K562 (cell line): Measurements from ENCODE around the gene VPS18. TPM values are rescaled to one million over a fixed set of nuclear protein-coding genes. Genes with fewer than 3 reads are reported as not detected.
A peak's percentile ranks its signal among the peaks of the same experiment; 100 is the strongest.

Experiments used
- AFF4 ChIP-seq: sonication (generic); formaldehyde crosslinking; IDR thresholded peaks from 2 replicates; pipeline ENCODE4 v1.8.0; 2023; ENCODE audit warnings: mild to moderate bottlenecking, missing genetic modification reagents
- C11orf30 ChIP-seq: fragments of 450-650 bp; IDR thresholded peaks from 2 replicates; pipeline ENCODE4 v1.6.1; 2016; ENCODE audit warnings: low read depth, mild to moderate bottlenecking
- CC2D1A ChIP-seq: fragments of 450-650 bp; IDR thresholded peaks from 2 replicates; pipeline ENCODE4 v1.6.1; 2017; ENCODE audit warnings: mild to moderate bottlenecking
- CREB1 ChIP-seq, 2 experiments: sonication (generic) in 1 of 2; formaldehyde crosslinking in 1 of 2; IDR thresholded peaks; 2 replicates each; pipeline versions ENCODE4 v1.6.1 to v1.8.0; 2012 to 2022; ENCODE audit warnings: inconsistent platforms in 1 of 2, mild to moderate bottlenecking in 1 of 2, missing genetic modification reagents in 1 of 2, moderate library complexity in 1 of 2
- DACH1 ChIP-seq: fragments of 450-650 bp; IDR thresholded peaks from 2 replicates; pipeline ENCODE4 v1.6.1; 2018; ENCODE audit not compliant: partially characterized antibody
- ELF4 ChIP-seq: fragments of 450-650 bp; formaldehyde crosslinking; IDR thresholded peaks from 2 replicates; pipeline ENCODE4 v1.4.0; 2022; ENCODE audit warnings: missing genetic modification characterization
- GMEB1 ChIP-seq: fragments of 250-450 bp; sonication (Bioruptor Pico); IDR thresholded peaks from 2 replicates; pipeline ENCODE4 v1.4.0; 2020; ENCODE audit warnings: mild to moderate bottlenecking
- HEY1 ChIP-seq: fragments of 250-450 bp; sonication (Bioruptor Pico); IDR thresholded peaks from 2 replicates; pipeline ENCODE4 v1.5.0; 2020; ENCODE audit warnings: mild to moderate bottlenecking, moderate library complexity, borderline replicate concordance
- MITF ChIP-seq: IDR thresholded peaks from 2 replicates; pipeline ENCODE4 v1.6.1; 2014; ENCODE audit warnings: antibody characterized with exemption
- OTX1 ChIP-seq: fragments of 450-650 bp; formaldehyde crosslinking; IDR thresholded peaks from 2 replicates; pipeline ENCODE4 v1.4.0; 2022; ENCODE audit warnings: mild to moderate bottlenecking
- SNAPC5 ChIP-seq: fragments of 250-450 bp; sonication (Bioruptor Pico); IDR thresholded peaks from 2 replicates; pipeline ENCODE4 v1.8.0; 2021; ENCODE audit warnings: moderate library complexity, mild to moderate bottlenecking, inconsistent platforms
- TFAP4 ChIP-seq: sonication (generic); formaldehyde crosslinking; IDR thresholded peaks from 2 replicates; pipeline ENCODE4 v1.8.0; 2022; ENCODE audit warnings: missing genetic modification reagents, mild to moderate bottlenecking, moderate library complexity, borderline replicate concordance
- ZNF280B ChIP-seq: fragments of 250-450 bp; sonication (Bioruptor Pico); IDR thresholded peaks from 2 replicates; pipeline ENCODE4 v1.5.1; 2021; ENCODE audit warnings: mild to moderate bottlenecking
- polyA plus RNA-seq, 8 experiments: library from polyadenylated mRNA; depleted of rRNA in 4 of 8; stranded (reverse) in 5 of 8; unstranded in 3 of 8; fragments of >200 nt; fragmentation: Nextera tagmentation in 2 of 8; fragmentation: Illumina TruSeq in 1 of 8; extraction: Ambion mirVana in 2 of 8; extraction: Trizol in 1 of 8; gene quantifications; 2 replicates each; pipeline versions ENCODE4 v1.2.1 to v1.2.3, GENCODE V29; 2011 to 2014; ENCODE audit warnings: inconsistent platforms in 1 of 8, missing spikeins in 1 of 8
- total RNA-seq, 7 experiments: library from RNA; depleted of rRNA in 6 of 7; stranded (reverse); fragments of >200 nt in 6 of 7; fragmentation: Illumina TruSeq in 2 of 7; extraction: Trizol in 2 of 7; gene quantifications; 2 replicates each; pipeline versions ENCODE4 v1.2.1 to v1.2.3, GENCODE V29; 2011 to 2021; ENCODE audit warnings: low replicate concordance in 1 of 7

VPS18 gene
- total and polyA plus RNA-seq, 9 of the 15 experiments (the other 6 are each of a cell fraction or from before 2014, with no cell fraction given) = 0.73 to 19.9 (median 8.5) TPM

- TF ChIP-seq CREB1 (IDR thresholded peaks at IDR 0.05) = peak; percentile 96
- peak; percentile 96 for TF ChIP-seq CREB1 (CRISPR knock-in tag; IDR thresholded peaks at IDR 0.05)
- TF ChIP-seq OTX1 (CRISPR knock-in tag) = 0 out of 2 replicates have a peak, but pooled peaks have one; percentile 32
- TF ChIP-seq ELF4 = no peak
- TF ChIP-seq GMEB1 = peak; percentile 92
- TF ChIP-seq C11orf30 = peak; percentile 89
- TF ChIP-seq TFAP4 (CRISPR knock-in tag) = peak; percentile 98
- peak; percentile 69; the same call in 1 of the 2 replicates for TF ChIP-seq MITF
- peak; percentile 96 for TF ChIP-seq DACH1
- peak; percentile 77; the same call in 1 of the 2 replicates for TF ChIP-seq CC2D1A
- TF ChIP-seq ZNF280B (CRISPR knock-in tag) = no peak
- TF ChIP-seq SNAPC5 (CRISPR knock-in tag) = no peak
- TF ChIP-seq HEY1 = no peak
- 0 out of 2 replicates have a peak, but pooled peaks have one; percentile 12 for TF ChIP-seq AFF4 (CRISPR knock-in tag)
Observed at GRCh38 chr15:40893733-40894680, at the start of gene VPS18 (continued).
